AG04450 (cell line): Measurements from ENCODE around the gene FBXO41. TPM values are rescaled to one million over a fixed set of nuclear protein-coding genes. Genes with fewer than 3 reads are reported as not detected.

ENCODE experiments used
- CTCF ChIA-PET: fragments of 300-600, 350-600 bp; formaldehyde crosslinking; extraction: SDS; loops from one replicate; lab custom pipeline; 2022; ENCODE audit warnings: antibody characterized with exemption, inconsistent platforms; lab: Charles Lee
- POLR2A ChIA-PET: fragments of 350-600 bp; formaldehyde crosslinking; extraction: SDS; loops from one replicate; lab custom pipeline; 2021; ENCODE audit warnings: antibody characterized with exemption, inconsistent platforms; lab: Yijun Ruan, JAX
- DNase-seq: peaks from one replicate; pipeline ENCODE4 v3.0.0-alpha.2; 2011; ENCODE audit warnings: low read depth, low spot score
- H3K27ac ChIP-seq: one replicate; pipeline ENCODE4 v1.5.1; 2012; ENCODE audit warnings: low read depth, low read length, control low read depth
- H3K27me3 ChIP-seq: one replicate; pipeline ENCODE4 v1.6.0; 2012; ENCODE audit warnings: low read length; ENCODE audit not compliant: control insufficient read depth, insufficient read depth
- H3K4me3 ChIP-seq: 2 replicates; pipeline ENCODE4 v1.5.1; 2011; ENCODE audit warnings: mild to moderate bottlenecking, low read depth, low read length, control low read depth
- H3K9me3 ChIP-seq: 2 replicates; pipeline ENCODE4 v1.5.1; 2012; ENCODE audit warnings: low read length; ENCODE audit not compliant: control insufficient read depth, insufficient read depth
- CTCF ChIP-seq: IDR thresholded peaks from 2 replicates; pipeline ENCODE4 v1.5.1; 2011; ENCODE audit warnings: low read depth, low read length, control low read depth, inconsistent platforms
- polyA plus RNA-seq: library from polyadenylated mRNA; depleted of rRNA; stranded (reverse); fragments of >200 nt; gene quantifications from 2 replicates; pipeline ENCODE4 v1.2.3, GENCODE V29; 2011

FBXO41 gene
- polyA plus RNA-seq, 1 experiment = 2.5 TPM

GRCh38 chr2:73258186-73258912 is 25.9 kb downstream of the FBXO41 start:
- Histone ChIP-seq H3K27ac (no peak overlapping the region), H3K4me3 (no peak overlapping the region), H3K9me3 (no peaks in the 10 kb centered on the region), H3K27me3 (no peaks in the 10 kb centered on the region)
- no peak for TF ChIP-seq CTCF
- DNase-seq = no peak
- ChIA-PET CTCF (interaction anchor here (0.6 kb wide), 1 partner anchor 280 kb away, joined by 4 read pairs; no protein-coding TSS in a partner anchor), POLR2A (no interaction called here)

GRCh38 chr2:73257425-73258125 is 26.7 kb downstream of the FBXO41 start:
- H3K4me3 ChIP-seq = no peak overlapping the region
- no peak for TF ChIP-seq CTCF
- H3K27me3 ChIP-seq = no peaks in the 10 kb centered on the region
- no peak overlapping the region for H3K27ac ChIP-seq
- POLR2A ChIA-PET = no interaction called here
- H3K9me3 ChIP-seq = no peaks in the 10 kb centered on the region
- no peak for DNase-seq
- CTCF ChIA-PET = interaction anchor here (0.6 kb wide), 1 partner anchor 279 kb away, joined by 4 read pairs; no protein-coding TSS in a partner anchor

- Histone ChIP-seq H3K9me3 (no peaks in the 10 kb centered on the region), H3K27ac (no peak overlapping the region), H3K4me3 (no peak overlapping the region), H3K27me3 (no peaks in the 10 kb centered on the region)
- ChIA-PET POLR2A (no interaction called here), CTCF (no interaction called here)
- DNase-seq = no peak
- TF ChIP-seq CTCF = no peak
Observed at GRCh38 chr2:73257021-73257420, 27.3 kb downstream of the FBXO41 start.

- Histone ChIP-seq H3K27ac (no peak overlapping the region), H3K4me3 (no peak overlapping the region), H3K27me3 (no peaks in the 10 kb centered on the region), H3K9me3 (no peaks in the 10 kb centered on the region)
- ChIA-PET CTCF (no interaction called here), POLR2A (interaction anchor here (0.6 kb wide), 1 partner anchor 62 kb away, joined by 9 read pairs; no protein-coding TSS in a partner anchor)
- TF ChIP-seq CTCF = no peak
- no peak for DNase-seq
Observed at GRCh38 chr2:73256618-73256922, 27.7 kb downstream of the FBXO41 start.

- ChIA-PET POLR2A (interaction anchor here (0.6 kb wide), 1 partner anchor 61 kb away, joined by 9 read pairs; no protein-coding TSS in a partner anchor), CTCF (no interaction called here)
- H3K9me3 ChIP-seq = no peaks in the 10 kb centered on the region
- no peak for DNase-seq
- H3K27ac ChIP-seq = no peak overlapping the region
- TF ChIP-seq CTCF = no peak
- no peaks in the 10 kb centered on the region for H3K27me3 ChIP-seq
- no peak overlapping the region for H3K4me3 ChIP-seq
Observed at GRCh38 chr2:73255907-73256617, 28.2 kb downstream of the FBXO41 start.
